GM12873 (cell line): ENCODE data around the gene MFSD11.

Experiments used
- TF ChIP-seq, protein P1 (sequence below): IDR thresholded peaks from 2 replicates; pipeline ENCODE4 v1.5.1; 2012; ENCODE audit warnings: low read depth, mild to moderate bottlenecking, moderate library complexity, low read length, control low read depth; ENCODE audit not compliant: insufficient read depth; ENCODE audit errors: missing control alignments

The MFSD11 gene

DNA sequence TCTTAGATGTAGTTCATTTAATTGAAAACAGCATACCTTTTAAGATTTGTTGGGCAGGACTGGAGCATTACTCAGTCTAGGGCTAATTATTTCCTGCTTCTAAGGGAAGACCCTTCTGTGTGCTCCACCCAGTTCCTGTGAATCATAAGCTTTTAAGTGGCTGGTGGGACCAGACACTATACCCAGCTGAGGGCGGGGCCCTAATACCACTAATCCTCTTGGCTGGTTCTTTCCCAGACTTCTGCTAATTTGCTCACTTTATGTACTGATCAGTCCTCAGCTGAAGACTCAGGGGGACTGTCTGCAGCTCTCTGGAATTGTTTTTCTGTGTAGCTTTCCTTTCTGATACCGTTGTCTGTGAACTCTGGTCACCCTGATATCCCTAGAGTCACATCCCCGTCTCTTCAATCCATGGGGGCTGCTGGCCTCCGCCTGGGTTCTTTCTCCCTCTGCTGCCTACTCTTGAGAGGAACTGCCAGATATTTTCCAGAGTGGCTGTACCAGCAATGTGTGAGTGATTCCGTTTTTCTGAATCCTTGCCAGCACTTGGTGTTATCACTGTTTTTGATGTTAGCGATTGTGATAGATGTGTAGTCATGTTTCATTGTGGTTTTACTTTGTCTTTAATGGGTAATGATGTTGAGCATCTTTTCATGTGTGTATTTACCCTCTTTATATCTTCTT lies 35.1 kb downstream of the MFSD11 start:
- TF ChIP-seq, protein P1, sequence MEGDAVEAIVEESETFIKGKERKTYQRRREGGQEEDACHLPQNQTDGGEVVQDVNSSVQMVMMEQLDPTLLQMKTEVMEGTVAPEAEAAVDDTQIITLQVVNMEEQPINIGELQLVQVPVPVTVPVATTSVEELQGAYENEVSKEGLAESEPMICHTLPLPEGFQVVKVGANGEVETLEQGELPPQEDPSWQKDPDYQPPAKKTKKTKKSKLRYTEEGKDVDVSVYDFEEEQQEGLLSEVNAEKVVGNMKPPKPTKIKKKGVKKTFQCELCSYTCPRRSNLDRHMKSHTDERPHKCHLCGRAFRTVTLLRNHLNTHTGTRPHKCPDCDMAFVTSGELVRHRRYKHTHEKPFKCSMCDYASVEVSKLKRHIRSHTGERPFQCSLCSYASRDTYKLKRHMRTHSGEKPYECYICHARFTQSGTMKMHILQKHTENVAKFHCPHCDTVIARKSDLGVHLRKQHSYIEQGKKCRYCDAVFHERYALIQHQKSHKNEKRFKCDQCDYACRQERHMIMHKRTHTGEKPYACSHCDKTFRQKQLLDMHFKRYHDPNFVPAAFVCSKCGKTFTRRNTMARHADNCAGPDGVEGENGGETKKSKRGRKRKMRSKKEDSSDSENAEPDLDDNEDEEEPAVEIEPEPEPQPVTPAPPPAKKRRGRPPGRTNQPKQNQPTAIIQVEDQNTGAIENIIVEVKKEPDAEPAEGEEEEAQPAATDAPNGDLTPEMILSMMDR: no peak

DNA sequence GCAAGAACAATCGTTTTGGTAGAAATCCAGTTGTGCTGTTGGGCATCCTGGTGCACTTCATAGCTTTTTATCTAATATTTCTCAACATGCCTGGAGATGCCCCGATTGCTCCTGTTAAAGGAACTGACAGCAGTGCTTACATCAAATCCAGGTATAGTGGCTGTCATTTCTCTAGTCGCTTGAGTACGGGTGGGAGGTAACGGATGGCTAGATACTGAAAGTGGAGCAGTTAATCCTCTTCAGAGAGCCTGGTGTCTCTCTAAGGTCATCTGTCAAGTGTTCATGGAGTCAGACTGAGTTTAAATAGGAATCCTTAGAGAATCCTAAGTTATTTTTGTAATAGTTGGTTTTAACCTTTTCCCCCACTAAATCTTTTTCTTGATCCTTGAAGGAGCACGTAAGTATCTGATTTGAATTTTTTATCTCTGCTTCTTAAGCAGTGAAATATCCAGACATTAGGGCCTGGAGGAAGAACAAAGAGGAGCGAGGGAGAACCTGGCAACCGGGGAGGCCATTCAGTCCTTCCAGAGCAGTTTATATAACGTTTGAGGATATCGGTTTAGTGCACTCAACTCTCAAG lies 37.2 kb downstream of the MFSD11 start:
- TF ChIP-seq, protein P1: no peak

DNA sequence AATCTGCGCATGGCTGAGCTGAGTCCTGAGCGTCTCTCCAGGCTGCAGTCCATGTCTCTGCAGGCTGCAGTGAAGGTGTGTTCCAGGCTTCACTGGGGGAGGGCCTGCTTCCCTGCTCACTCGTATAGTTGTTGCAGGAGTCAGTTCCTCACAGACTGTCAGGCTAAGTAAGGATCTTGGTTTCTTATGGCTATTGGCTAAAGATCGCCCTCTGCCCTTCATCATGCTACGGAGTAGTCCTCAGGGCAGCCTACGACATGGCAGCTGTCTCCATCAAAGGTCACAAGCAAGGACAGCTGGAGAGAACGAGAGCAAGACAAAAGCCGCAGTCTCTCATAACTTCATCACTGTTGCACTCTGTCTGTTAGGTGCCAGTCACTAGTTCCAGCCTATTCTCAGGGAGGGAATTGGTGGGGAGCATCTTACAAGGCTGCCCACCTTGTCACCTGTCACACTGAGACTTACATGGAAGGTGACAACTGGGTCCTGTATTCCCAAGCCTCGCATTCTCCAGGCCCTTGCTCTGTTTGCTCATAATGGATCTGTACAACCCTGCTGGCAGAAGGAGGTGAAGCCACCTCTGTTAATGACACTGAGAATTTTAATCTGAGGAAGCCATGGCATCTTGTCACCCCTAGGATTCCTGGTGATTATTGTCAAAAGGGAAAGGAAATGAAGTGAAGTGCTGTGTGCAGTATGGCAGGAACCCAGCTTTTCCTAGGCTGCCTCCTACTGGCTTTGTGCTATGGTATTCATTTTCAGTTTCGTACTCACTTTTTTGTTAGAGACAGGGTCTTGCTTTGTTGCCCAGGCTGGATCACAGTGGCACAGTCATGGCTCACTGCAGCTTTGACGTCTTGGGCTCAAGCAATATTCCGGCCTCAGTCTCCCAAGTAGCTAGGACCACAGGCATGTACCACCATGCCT lies 43.4 kb downstream of the MFSD11 start:
- TF ChIP-seq, protein P1: peak; percentile 23

DNA sequence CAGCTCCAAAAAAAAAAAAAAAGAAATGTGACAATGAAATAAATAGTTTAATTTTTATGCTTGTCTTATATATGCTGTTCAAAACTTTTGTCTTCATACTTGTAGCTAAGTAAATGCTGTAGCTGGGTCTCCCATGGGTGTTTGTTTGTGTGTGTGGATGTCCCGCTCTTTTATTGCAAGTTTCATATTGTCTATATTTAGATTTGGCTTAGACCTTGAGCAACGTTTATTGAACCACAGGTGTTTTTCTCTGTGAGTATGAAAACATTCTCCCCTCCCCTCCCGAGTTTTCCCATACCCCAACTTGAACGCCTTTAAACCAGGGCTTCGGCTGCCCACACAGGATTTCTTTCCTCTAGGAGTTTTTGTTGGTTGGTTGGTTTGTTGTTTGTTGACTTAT lies 45.2 kb downstream of the MFSD11 start:
- TF ChIP-seq, protein P1: no peak

DNA sequence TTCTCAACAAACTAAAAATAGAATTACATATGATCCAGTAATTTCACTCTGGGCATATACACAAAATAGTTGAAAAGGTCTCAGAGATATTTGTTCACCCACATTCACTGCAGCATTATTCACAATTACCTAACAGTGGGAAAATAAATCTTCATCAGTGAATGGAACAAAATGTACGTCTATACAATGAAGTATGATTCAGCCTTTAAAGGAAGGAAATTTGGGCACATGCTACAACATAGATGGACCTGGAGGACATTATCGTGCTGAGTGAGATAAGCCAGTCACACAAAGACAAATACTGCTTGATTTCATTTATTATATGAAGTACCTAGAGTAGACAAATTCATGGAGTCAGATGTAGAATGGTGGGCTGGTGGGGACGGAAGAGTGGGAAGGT lies 47.0 kb downstream of the MFSD11 start:
- TF ChIP-seq, protein P1: no peak

DNA sequence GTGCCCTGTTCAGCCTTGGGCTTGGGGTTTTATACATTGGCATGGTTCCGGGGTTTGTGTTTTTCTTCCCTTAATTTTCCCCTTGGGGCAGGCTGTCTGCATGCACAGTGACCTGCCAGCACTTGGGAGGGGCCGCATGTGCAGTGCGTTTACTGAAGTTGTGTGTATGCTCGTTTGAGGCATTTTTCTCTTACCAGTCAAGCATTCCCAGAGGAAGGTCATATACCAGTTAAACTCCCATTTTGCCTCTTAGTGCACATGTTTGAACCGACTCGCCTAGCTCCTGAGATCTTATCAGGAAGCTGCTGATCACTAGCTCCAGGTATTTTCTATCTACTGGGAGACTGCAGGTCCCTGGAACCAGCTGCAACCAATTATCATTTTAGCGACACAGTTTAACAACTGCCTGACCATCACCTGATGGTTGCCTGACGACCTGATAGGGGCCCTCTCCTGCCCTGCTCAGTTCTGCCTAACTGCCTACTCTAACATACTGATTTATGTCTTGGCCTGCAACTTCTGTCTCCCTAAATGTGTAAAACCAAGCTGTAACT lies 51.4 kb downstream of the MFSD11 start:
- TF ChIP-seq, protein P1: no peak
